ENCODE measurements around the gene GABRG2.

Gene GABRG2

DNA sequence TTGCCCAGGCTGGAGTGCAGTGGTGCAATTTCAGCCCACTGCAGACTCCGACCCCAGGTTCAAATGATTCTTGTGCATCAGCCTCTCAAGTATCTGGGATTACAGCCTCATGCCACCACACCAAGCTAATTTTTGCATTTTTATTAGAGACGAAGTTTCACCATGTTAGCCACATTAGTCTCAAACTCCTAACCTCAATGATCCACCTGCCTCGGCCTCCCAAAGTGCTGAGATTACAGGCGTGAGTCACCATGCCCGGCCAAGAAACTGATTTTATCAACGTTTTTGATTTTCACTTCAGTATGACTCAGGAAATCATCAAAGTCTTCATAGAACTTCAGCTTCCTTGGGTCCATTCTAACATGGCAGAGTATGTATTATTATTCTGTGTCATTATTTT, 125.4 kb downstream of the GABRG2 start:
- no peak for DNase-seq (ENCODE audit: low spot score)

DNA sequence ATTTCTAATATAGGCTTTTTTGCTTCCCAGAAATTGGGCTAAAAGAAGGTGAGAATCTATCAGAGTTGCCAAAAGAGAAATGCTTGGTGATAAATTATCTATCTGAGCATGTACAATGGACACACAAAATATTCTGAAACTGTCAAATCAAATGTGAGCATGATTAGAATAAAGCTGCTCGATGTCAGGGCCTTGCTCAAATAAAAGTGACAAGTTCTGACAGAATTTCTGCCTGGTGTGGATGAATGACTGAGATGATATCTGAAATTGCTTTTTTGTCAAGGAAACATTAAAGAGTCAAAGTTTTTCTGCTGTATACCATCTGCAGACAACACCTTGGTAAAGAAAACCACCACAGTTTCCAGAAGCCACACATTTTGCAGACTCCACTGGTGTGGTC, 128.8 kb downstream of the GABRG2 start:
- no peak for DNase-seq (ENCODE audit: low spot score)

DNA sequence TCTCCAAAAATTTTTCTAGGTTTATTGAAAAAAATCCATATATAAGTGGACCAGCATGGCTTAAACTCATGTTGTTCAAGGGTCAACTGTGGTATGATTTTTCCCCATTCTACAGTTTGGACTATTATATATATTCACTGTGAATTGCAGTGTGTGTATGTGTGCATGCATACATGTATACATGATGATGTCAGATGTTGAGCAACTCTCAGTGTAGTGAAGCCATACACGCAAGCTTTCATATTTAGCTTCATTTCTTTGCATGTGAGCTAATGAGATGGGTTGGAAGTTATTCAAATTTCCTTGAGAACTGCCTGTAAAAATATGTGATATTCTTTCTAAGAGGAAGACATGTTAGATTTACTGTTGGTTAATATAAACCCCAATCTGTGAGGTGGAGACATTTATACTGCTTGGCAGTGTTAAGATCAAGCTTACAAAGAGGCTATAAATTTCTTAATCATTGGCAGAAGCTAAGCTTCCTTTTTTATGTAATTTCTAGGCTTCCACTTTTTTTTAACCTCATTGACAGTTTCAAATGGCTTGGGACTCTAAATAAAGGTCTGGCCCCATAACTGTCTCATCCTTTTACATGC, 134.8 kb downstream of the GABRG2 start:
- no peak for DNase-seq (ENCODE audit: low spot score)

Data from CD4-positive, alpha-beta T cell treated with Interleukin-2 at 100 ng/mL for 4 hours (primary cell).